Muscle of back (tissue), 13 donors: ENCODE measurements around the gene ATXN2. TPM values are rescaled to one million over a fixed set of nuclear protein-coding genes. Genes with fewer than 3 reads are reported as not detected.
A peak's percentile ranks its signal among the peaks of the same experiment; 100 is the strongest.
"Not testable (repeated sequence)": the region's sequence is repeated elsewhere in the genome, so short reads cannot be mapped to it uniquely, and the experiment has no call there.

Experiments used
- DNase-seq, 3 donors: peaks; one replicate each; pipeline versions ENCODE4 v3.0.0 to v3.0.0-alpha.2; 2013
- long read RNA-seq, 9 donors: transcript quantifications; one replicate each; lab custom pipeline, GENCODE V29; 2026
- polyA plus RNA-seq, 10 donors: library from polyadenylated mRNA; unstranded; fragments of 120-200 nt; gene quantifications; one replicate each; pipeline ENCODE4 v1.2.1, GENCODE V29; 2013; ENCODE audit not compliant: insufficient read length in 10 of 10

Gene ATXN2, protein sequence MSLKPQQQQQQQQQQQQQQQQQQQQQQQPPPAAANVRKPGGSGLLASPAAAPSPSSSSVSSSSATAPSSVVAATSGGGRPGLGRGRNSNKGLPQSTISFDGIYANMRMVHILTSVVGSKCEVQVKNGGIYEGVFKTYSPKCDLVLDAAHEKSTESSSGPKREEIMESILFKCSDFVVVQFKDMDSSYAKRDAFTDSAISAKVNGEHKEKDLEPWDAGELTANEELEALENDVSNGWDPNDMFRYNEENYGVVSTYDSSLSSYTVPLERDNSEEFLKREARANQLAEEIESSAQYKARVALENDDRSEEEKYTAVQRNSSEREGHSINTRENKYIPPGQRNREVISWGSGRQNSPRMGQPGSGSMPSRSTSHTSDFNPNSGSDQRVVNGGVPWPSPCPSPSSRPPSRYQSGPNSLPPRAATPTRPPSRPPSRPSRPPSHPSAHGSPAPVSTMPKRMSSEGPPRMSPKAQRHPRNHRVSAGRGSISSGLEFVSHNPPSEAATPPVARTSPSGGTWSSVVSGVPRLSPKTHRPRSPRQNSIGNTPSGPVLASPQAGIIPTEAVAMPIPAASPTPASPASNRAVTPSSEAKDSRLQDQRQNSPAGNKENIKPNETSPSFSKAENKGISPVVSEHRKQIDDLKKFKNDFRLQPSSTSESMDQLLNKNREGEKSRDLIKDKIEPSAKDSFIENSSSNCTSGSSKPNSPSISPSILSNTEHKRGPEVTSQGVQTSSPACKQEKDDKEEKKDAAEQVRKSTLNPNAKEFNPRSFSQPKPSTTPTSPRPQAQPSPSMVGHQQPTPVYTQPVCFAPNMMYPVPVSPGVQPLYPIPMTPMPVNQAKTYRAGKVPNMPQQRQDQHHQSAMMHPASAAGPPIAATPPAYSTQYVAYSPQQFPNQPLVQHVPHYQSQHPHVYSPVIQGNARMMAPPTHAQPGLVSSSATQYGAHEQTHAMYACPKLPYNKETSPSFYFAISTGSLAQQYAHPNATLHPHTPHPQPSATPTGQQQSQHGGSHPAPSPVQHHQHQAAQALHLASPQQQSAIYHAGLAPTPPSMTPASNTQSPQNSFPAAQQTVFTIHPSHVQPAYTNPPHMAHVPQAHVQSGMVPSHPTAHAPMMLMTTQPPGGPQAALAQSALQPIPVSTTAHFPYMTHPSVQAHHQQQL
- 10 to 100 TPM; 36.9 to 66.1 (median 53.2) TPM for polyA plus RNA-seq
- long read RNA-seq, donor 1, partial matches to known transcripts = 0 of 4 reads
- long read RNA-seq, donor 1, other reads (novel, unspliced or antisense) = 0 of 4 reads
- long read RNA-seq, donor 2, partial matches to known transcripts = 0 of 3 reads
- long read RNA-seq, donor 2, other reads (novel, unspliced or antisense) = 0 of 3 reads
- long read RNA-seq, donor 3 = 0 reads
- long read RNA-seq, donor 4, partial matches to known transcripts = 0 of 1 reads
- long read RNA-seq, donor 4, other reads (novel, unspliced or antisense) = 0 of 1 reads
- long read RNA-seq, donor 5, partial matches to known transcripts = 0 of 4 reads
- long read RNA-seq, donor 5, other reads (novel, unspliced or antisense) = 0 of 4 reads
- long read RNA-seq, donor 6 = 0 reads
- long read RNA-seq, donor 7, partial matches to known transcripts = 0 of 2 reads
- long read RNA-seq, donor 7, other reads (novel, unspliced or antisense) = 0 of 2 reads
- long read RNA-seq, donor 8, partial matches to known transcripts = 0 of 1 reads
- long read RNA-seq, donor 8, other reads (novel, unspliced or antisense) = 0 of 1 reads
- long read RNA-seq, donor 9, partial matches to known transcripts = 0 of 1 reads
- long read RNA-seq, donor 9, other reads (novel, unspliced or antisense) = 0 of 1 reads

DNA sequence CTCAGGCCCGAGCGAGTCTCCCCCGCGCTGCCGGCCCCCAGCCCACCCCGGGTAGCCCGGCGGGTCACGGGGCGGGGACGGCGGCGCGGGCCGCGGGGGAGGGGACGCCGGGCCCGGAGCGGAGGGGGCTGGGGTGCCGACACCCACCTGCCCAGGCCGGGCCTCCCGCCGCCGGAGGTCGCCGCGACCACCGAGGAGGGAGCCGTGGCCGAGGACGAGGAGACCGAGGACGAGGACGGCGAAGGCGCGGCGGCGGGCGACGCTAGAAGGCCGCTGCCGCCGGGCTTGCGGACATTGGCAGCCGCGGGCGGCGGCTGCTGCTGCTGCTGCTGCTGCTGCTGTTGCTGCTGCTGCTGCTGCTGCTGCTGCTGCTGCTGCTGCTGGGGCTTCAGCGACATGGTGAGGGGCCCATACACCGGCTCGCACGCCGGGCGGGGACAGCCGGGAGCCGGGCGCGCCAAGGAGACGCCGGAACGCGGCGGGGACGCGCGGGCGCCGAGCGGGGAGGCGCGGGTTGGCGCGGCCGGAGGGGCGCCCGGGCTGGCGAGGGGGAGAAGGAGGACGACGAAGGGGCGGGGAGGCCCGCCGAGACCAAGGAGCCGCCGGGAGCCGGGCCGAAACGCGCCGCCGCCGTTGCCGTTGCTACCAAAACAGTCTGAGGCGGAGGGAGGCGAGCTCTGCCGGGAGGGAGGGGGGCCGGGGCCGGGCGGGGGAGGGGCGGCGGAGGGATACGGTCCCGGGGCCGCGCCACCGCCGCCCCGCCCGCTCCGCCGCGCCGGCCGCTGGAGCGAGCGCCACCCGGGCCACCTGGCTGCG, at the start of gene ATXN2:
TSS of gene ATXN2 (minus strand) at position 679 of the 816 bp plus-strand sequence. CDS start at position 398, 281 bp downstream.
- DNase-seq = peak in 1 of 3 donors; percentile 82

DNA sequence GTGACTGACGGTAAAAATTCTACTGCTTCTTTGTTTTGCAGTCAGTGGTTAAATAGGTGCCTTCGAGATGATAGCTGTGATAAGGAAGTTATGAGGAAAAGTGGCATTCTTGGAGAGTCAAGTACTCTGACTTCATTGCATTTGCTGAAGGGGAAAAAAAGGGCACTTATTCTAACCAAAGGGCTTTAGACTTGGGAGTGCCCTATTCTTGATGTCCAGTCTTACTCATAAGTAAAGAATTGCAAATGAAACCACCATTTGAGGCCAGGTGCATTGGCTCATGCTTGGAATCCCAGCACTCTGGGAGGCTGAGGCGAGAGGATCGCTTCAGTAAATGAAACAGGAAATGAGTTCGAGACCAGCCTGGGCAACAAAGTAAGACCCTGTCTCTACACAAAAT, 46.3 kb upstream of the ATXN2 start:
- no peak for DNase-seq

DNA sequence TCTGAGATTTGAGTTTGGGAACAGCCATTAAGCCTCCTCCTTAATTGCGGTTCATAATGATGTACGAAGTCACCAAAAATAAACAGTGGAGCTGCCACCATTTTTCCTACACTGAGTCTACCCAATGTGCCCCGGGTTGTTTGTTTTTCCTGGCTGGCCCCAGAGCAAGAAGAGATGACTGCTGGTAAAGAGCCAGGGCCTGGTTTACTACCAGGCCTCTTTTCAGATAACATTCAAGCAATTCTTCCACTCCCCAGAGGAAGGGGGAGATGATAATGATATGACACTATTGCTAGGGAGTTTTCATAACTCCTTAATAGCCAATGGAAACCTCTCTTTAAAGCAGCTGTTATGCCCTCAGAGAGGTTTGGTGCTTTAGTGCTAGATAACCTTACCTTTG, 44.3 kb upstream of the ATXN2 start:
- no peak for DNase-seq

DNA sequence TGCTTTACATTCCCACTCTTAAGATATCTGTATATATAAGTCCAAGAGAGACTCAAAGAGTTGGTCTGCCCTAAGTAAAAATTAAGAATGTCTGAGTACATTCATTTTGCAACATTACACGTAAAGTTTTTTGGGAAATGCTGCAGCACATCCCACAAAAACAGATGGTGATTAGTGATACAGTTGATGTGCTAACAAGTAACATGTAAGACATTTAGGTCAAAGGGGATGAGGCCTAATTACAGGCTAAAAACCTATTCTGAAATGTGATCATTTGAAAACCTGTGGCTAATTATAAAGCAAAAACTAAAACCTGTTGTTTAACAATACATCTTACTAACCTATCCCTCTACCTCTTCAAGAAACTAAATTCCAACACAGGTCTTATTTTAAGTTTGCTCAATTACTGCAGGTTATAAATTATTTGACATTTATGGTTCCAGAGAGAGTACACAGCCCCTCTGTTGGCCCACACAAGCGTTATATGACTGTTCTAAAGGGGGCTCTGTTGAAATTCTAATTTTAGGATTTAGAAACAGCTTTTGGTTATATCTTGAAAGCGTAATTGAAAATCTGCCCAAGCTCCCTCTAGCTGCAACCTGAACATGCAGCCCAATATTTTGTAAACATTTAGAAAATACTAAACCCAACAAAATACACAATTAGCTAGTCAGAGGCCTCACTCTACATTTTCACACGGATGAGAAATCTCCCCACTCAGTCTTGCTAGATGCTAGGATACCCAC, 43.7 kb upstream of the ATXN2 start:
- DNase-seq = peak in 1 of 3 donors; percentile 42

DNA sequence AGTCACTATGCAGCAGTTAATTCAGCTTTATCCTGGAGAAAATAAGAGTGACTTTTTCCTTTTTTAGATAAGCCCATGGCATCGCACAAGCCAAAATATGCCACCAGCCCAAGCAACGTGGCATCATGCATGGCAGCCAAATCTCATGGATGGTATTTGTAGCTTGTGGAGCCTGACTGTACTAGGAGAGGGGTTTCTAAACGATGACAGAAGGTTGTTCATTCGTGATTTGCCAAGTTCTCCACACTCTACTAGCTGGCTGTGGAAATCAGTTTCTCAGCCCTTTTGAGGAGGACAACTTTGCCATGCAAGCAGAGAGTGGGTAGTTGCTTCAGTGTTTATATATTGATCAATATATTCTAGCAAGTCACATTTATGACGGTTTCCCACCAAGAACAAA, 41.4 kb upstream of the ATXN2 start:
- DNase-seq = no peak

DNA sequence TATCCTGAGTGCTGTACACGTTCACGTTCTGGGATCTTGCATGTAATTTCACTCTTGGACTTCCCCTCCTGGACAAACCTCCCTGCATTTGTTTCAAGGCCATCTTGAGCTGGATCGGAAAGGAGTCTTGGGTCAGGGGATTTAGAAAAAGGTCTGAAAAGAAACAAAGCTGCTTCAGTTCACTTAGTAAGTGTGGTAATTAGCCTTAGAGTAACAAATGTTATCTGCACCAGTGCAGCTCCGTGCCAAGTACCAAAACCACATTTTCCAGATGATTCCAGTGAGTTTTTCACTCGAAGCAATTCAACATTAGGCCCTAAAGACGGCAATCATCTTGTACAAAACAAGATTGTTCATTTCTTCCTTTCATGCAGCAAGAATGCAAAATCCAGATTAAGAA, 39.4 kb upstream of the ATXN2 start:
- DNase-seq = peak in 2 of 3 donors; percentile 26 to 57

DNA sequence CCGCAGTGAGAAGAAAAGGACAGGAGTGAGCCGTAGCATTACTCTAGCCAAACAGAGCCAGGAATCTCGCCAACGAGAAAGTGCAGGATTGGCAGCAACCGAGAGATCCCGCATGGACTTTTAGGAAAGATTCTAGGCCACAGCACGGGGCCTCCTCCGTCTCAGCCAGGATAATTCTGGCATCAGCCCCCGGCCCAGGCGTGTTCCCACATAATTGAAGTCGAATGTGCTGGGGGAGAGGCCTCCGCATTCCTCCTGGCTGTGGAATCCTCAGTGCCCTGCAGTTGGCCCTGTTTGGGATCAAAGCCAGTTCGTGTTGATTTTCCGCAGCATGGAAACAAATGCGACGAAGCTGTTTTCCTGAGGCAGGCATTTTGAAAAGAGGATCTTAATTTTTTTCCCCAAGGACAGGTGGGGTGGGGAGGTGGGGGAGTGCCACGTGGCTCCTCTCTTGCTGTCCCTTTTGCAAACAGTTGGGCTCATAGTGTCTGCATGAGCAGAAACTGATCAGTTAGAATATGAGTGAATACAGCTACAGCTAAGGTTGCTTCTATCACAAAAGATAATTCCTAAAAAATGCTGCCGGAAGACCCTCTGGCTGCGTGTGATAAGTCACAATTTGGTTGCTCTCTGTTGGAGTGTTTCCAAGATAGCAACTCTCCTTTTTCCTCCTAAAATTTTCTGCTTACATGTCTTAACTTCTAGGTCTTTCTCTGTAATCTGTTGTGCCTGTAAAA, 37.3 kb upstream of the ATXN2 start:
- DNase-seq = peak; percentile 86 to 96 (median 91)

DNA sequence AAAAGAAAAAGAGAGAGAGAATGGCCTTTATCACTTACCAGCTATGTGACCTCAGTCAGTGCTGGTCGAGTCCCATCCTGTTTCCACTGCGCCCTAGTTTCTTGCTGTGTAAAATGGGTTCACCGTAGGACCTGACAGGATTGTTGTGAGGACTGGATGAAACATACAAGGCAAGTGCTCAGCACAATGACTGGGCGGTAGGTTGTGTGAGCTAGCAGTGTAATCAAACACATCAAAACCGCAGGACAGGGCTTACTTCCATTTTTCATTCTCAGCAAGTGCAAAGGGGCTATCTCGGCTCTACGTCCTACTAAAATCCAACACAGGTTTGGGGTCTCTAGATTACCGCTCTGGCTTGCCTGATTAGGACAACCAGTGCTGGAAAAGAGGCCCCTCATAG, 36.4 kb upstream of the ATXN2 start:
- DNase-seq = no peak

DNA sequence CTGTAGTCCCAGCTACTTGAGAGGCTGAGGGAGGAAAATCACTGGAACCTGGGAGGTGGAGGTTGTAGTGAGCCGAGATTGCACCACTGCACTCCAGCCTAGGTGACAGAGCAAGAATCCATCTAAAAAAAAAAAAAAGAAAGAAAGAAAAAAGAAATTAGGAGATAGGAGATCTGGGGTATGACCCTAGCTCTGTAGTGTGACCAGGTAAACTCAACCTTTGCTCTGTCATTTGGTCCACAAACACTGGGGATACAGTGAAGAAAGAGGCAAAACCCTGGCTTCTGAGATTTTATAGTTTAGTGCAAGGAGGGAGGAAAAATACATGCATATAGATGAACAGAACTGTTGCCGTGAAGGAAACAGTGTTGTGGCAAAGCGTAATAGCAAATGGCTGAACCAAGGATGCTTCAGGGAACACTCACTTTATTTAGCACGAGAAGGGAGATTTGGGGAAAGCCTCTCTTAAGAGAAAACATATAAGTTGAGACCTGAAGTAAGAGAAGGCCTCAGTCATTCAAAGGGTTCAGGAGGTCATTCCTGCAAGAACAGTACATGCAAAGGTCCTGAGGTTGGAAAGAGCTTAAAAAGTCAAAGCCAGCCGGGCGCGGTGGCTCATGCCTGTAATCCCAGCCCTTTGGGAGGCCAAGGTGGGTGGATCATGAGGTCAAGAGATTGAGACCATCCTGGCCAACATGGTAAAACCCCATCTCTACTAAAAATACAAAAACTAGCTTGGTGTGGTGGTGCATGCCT, 29.6 kb upstream of the ATXN2 start:
- no peak for DNase-seq

DNA sequence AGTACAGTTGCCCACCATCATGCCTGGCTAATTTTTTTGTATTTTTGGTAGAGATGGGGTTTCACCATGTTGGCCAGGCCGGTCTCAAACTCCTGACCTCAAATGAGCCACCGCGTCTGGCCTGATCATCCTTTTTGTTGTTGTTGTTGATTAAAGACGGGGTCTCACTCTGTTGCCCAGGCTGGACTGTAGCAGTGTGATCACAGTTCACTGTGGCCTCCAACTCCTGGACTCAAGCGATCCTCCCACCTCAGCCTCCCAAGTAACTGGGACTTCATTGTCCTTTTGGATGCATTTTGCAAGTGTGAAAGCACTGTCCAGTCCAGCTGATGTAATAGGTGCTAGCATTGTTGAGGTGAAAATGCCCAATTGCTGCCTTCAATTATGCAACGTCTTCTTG, 27.1 kb upstream of the ATXN2 start:
- no peak for DNase-seq

DNA sequence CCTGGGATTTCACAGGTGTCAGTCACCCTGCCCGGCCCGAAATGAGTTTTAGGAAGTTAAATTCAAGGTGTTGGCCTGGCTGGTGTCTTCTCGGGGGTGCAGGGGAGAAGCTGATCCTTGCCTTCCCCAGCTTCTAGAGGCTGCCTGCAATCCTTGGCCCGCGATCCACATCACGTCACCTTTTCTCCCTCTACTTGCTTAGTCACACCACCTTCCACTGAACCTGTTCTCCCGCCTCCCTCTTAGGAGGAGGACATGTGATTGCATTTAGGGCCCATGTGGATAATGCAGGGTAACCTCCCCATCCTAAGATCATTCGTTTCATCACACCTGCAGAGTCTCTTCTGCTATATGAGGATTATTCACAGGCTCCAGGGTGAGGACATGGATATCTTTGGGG, 25.4 kb upstream of the ATXN2 start:
- DNase-seq = no peak

DNA sequence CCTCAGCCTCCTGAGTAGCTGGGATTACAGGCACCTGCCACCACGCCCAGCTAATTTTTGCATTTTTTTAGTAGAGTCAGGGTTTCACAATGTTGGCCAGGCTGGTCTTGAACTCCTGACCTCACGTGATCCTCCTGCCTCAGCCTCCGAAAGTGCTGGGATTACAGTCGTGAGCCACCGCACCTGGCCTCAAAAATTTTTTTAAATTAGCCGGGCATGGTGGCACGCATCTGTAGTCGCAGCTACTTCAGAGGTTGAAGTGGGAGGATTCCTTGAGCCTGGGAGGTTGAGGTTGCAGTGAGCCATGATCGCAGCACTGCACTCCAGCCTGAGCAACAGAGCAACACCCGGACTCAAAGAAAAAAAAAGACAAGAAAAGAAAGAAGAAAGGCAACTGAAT, 18.7 kb upstream of the ATXN2 start:
- DNase-seq = not testable (repeated sequence)

DNA sequence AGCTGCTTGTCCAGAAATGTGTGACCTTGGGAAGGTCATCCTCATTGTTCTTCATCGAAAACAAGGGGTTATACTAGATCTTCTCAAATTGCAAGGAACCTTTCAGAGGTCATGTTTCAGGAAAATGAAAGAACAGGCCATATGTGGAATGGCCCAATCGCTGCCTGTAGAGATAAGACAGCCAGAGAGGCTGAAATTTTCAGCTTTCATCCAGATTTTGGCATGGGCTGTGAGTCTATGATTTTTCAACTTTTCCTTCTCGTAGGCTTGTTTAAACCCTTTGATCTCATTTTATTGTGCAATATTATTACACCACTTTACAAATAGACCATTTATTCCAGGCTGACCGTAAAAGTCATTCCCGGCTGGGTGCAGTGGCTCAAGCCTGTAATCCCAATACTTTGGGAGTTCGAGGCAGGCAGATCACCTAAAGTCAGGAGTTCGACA, 17.1 kb upstream of the ATXN2 start:
- no peak for DNase-seq

DNA sequence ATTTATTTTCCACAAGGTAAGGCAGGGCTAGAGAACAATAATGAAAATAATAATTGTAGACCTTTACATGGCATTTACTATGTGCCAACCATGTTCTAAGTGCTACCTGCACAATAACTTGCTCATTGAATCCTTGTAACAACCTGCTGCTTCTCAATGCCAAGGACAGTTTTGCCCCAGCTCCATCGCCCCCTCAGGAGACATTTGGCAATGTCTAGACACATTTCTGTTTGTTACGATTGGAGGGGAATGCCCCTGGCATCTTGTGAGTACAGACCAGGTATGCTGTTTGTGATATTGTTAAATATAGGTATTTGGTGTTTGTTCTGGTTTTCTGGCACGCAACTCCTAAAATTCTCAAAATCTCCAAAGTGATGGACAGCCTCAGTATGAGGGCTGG, 8.1 kb upstream of the ATXN2 start:
- DNase-seq = no peak

DNA sequence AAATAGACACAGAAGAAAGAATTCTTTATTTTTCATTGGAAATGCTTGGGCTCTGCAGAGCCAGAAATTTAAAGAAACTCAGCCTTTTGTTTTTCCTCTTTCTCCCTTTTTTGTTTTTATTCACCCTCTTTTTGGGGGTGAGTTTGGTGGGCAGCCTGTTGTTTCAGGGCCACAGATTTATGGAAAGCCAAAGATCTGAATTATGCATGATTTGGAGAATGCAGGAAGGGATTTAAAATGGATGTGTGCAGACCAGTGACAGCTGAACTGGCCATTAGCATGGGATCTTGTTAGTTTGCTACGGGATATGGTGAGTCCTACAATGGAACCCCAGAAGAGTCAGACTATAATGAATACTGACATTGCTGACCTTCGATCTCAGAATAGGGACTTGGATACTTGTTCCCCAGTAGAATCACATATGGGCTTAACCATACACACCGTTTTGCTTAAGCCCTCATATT, 7.7 kb upstream of the ATXN2 start:
- DNase-seq = no peak

DNA sequence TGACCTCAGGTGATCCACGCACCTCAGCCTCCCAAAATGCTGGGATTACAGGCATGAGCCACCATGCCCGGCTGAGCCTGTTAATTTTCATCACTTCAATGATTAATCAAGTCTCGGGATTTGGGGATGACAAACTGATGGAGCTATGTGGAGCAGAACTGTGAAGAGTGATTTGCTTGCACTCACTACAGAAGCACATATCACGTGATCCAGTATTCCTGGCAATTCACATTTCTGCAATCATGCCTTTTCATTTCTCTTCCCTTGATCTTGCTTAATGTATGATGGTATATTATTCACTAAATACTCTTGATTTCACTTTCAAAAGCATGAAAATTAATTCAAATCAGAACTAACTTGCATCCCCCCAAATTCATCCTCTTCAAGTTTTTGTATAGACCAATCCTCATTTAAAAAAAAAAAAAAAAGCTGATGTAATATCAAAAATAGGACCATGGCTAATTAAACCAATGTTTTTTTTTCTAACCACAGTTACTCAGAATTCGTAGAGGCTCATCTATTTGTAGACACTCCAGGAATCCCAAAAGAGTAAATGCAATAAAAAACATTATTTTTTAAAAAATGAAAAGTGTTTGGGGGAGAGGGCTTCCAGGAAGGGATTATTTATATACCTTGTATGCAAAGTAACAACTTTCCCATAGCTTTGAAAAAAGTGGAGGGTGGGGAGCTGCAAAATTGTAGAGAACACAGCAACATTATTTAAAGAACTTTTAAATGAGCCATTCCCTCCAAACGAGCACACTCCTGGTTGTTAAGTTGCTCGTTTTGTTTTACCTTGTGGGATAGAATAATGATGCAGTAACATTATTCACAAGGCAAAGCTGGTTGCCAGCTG, 7.0 kb upstream of the ATXN2 start:
- DNase-seq = no peak
